Transverse colon (tissue), 4 donors: Measurements from ENCODE around the gene ACP2. TPM values are rescaled to one million over a fixed set of nuclear protein-coding genes. Genes with fewer than 3 reads are reported as not detected.

ENCODE experiments used
- DNase-seq: peaks from one replicate; pipeline ENCODE4 v3.0.0-alpha.2; 2019
- H3K27ac ChIP-seq, 4 donors: fragments of 200-600 bp; sonication (generic); 2 replicates each; pipeline ENCODE4 v1.5.1; 2016 to 2018; ENCODE audit warnings: inconsistent platforms in 4 of 4
- H3K27me3 ChIP-seq: fragments of 200-600 bp; sonication (generic); 2 replicates; pipeline ENCODE4 v1.5.1; 2017; ENCODE audit warnings: inconsistent platforms
- H3K36me3 ChIP-seq, 4 donors: fragments of 200-600 bp; sonication (generic); 2 replicates each; pipeline ENCODE4 v1.5.1; 2017 to 2019; ENCODE audit warnings: inconsistent platforms in 4 of 4
- H3K4me1 ChIP-seq, 4 donors: fragments of 200-600 bp; sonication (generic); 2 replicates each; pipeline ENCODE4 v1.5.1; 2017 to 2020; ENCODE audit warnings: inconsistent platforms in 4 of 4
- H3K4me3 ChIP-seq, 4 donors: fragments of 200-600 bp; sonication (generic); 1 replicate in 1 of 4; 2 replicates in 3 of 4; pipeline versions ENCODE4 v1.5.1 to v1.6.1; 2017 to 2019; ENCODE audit warnings: inconsistent platforms in 4 of 4
- H3K9me3 ChIP-seq, 2 donors: fragments of 200-600 bp; sonication (generic); 2 replicates each; pipeline ENCODE4 v1.5.1; 2017 to 2019; ENCODE audit warnings: inconsistent platforms in 2 of 2
- CTCF ChIP-seq, 5 experiments: fragments of 200-600 bp in 3 of 5; fragments of 450-650 bp in 2 of 5; sonication (generic) in 3 of 5; IDR thresholded peaks; 1 replicate in 2 of 5; 2 replicates in 3 of 5; pipeline ENCODE4 v1.5.1; 2016 to 2017; ENCODE audit warnings: antibody characterized with exemption in 5 of 5, inconsistent platforms in 3 of 5, mild to moderate bottlenecking in 2 of 5, moderate library complexity in 1 of 5
- EP300 ChIP-seq: sonication (generic); formaldehyde crosslinking; IDR thresholded peaks from one replicate; pipeline ENCODE4 v1.6.1; 2017; ENCODE audit warnings: antibody characterized with exemption, low read depth
- POLR2A ChIP-seq: fragments of 450-650 bp; IDR thresholded peaks from one replicate; pipeline ENCODE4 v1.6.1; 2016; ENCODE audit warnings: antibody characterized with exemption, mild to moderate bottlenecking, moderate library complexity
- POLR2AphosphoS5 ChIP-seq, 3 donors: sonication (generic); formaldehyde crosslinking; IDR thresholded peaks; one replicate each; pipeline ENCODE4 v1.6.1; 2016; ENCODE audit warnings: antibody characterized with exemption in 3 of 3
- WGBS, 2 donors: methylation state at CpG; one replicate each; pipeline ENCODE4 v1.1.5; 2018; ENCODE audit warnings: low coverage in 1 of 2; 5-methylcytosine and 5-hydroxymethylcytosine counted together
- in situ Hi-C, 4 donors: fragments of 200-750 bp; cut with MboI; loops; one replicate each; pipeline versions ENCODE4 v1.15.0 to v1.15.1; 2017; ENCODE audit warnings: low sequenced_read_pairs in 3 of 4, low pct_ligation_motif_present in 1 of 4, low pct_unique_long_range_greater_than_20kb in 1 of 4
- intact Hi-C: fragments of 100-400 bp; cut with DNase I; formaldehyde crosslinking; loops from one replicate; pipeline ENCODE4 v1.15.1; 2023; ENCODE audit warnings: low total_unique reads
- total RNA-seq, 4 donors: library from RNA; depleted of rRNA; stranded (reverse); fragments of >200 nt; gene quantifications; one replicate each; pipeline ENCODE4 v1.1.0, GENCODE V29; 2016

ACP2 gene
- total RNA-seq, 4 donors from 2014 or later = 66.3 to 120 (median 88.9) TPM

DNA sequence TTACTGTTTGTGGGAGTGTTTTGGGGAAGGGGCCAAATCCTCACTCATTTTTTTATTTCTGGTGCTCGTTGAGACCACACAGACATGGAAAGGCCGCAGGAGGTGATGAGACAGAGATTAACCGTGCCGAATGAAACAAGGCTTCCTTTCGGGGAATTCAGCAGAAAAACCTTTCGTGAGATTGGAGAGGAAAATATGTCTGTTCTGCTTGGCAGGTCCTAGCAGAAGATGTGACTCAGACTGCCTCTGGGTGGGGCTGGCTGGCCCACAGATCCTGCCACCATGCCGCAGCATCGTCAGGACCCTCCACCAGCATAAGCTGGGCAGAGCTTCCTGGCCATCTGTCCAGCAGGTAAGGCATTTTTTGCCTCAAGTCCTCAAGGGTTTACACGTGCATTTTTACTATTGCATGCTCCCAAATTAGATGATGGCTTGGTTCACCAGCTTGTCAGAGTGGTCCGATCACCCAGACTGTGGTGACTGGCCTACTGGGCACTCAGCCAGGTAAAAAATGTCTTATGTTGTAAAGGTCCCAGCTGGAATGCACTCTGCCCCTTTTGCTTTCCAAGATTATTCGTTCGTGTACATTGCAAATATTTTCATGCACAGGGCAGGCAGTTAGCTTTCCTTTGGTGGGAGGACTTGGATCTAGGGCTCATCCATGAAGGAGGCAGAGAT lies 32.4 kb downstream of the ACP2 start:
- Histone ChIP-seq H3K36me3 (peaks cover 0 to 12% (median 0%) of the 10 kb centered on the region in 4 donors), H3K9me3 (no peaks in the 10 kb centered on the region), H3K4me1 (peaks cover 16 to 31% (median 22%) of the 10 kb centered on the region in 4 donors), H3K4me3 (peak overlapping the region; percentile 52 to 77 (median 64)), H3K27ac (peak overlapping the region; percentile 96 to 98 (median 97)), H3K27me3 (no peaks in the 10 kb centered on the region)
- TF ChIP-seq EP300 = no peak
- peak in 2 of 3 donors; percentile 3 to 51 for TF ChIP-seq POLR2AphosphoS5 (IDR thresholded peaks at IDR 0.05)
- in situ Hi-C loops (no loop called here), intact Hi-C loops (no loop called here)
- 4% methylated on average over 12 of the region's 12 CpGs; no CpG with 5 or more reads in 1 of the 2 donors for WGBS, 2 donors
- DNase-seq = peak; percentile 68

DNA sequence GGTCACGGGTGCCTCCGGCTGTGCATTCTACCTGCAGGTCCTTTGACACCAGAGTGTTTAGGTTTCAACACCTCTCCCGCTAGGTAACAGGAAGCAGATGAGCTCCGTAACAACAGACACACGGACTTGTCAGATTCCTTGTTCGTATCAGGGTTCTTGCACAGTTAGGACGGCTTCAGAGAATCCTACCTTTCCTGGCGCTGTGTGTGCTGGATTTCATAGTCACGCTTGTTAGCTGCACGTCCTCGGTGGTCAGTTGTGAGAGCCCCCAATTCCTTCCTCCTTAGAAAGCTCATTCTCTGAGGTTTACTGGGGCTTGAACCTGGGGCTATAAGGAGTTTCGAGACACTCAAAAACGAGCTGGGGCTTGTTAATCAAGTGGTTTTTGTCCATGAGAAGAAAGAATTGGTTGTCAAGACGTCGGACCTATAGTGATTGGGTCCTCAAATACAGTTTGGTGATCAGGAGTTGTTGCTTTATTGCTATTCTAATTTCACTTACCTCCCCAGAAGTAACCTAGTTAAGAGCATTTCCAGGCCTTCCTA lies 33.2 kb downstream of the ACP2 start:
- in situ Hi-C loops (no loop called here), intact Hi-C loops (no loop called here)
- no peak for DNase-seq
- WGBS, 2 donors = 2% methylated on average over 15 of the region's 15 CpGs; no CpG with 5 or more reads in 1 of the 2 donors
- H3K4me1 ChIP-seq = peaks cover 16 to 27% (median 22%) of the 10 kb centered on the region in 4 donors
- no peak for TF ChIP-seq POLR2A
- no peak for TF ChIP-seq EP300
- TF ChIP-seq CTCF (IDR thresholded peaks at IDR 0.05) = no peak
- TF ChIP-seq POLR2AphosphoS5 (IDR thresholded peaks at IDR 0.05) = no peak
- peak overlapping the region; percentile 52 to 77 (median 64) for H3K4me3 ChIP-seq
- no peaks in the 10 kb centered on the region for H3K27me3 ChIP-seq
- H3K27ac ChIP-seq = peak overlapping the region; percentile 96 to 98 (median 97)
- no peaks in the 10 kb centered on the region for H3K9me3 ChIP-seq
- peaks cover 0 to 9% (median 0%) of the 10 kb centered on the region in 4 donors for H3K36me3 ChIP-seq

DNA sequence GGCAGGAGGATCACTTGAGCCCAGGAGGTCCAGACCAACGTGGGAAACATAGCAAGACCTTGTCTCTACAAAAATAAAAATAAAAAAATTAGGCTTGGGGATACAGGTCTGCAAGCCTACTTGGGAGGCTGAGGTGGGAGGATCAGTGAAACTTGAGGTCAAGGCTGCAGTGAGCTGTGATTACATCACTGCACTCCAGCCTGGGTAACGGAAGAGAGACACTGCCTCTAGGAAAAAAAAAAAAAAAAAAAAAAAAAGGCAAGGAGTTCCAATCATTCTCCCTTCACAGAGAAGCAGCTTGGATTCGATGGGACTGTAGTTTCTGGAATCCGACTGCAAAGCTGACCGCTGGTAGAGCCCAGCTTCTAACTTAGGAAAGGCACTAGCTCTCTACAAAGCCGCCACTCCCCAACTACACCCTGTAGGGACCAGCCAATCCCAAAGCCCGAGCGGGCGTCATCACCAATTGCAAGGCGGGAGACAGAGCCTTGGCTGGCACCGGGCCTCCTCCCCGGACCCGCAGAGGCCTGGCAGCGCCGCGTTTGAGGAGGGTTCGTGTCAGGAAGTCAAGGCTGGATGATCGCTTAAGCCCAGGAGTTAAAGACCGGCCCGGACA lies 34.6 kb downstream of the ACP2 start:
- peak overlapping the region; percentile 96 to 98 (median 97) for H3K27ac ChIP-seq
- TF ChIP-seq POLR2AphosphoS5 (IDR thresholded peaks at IDR 0.05) (peak; percentile 65 to 88 (median 88)), CTCF (IDR thresholded peaks at IDR 0.05) (no peak), POLR2A (peak; percentile 86), EP300 (no peak)
- 5 to 7% methylated on average over 7 to 20 of the region's 20 CpGs for WGBS, 2 donors
- in situ Hi-C loops = no loop called here
- H3K27me3 ChIP-seq = no peaks in the 10 kb centered on the region
- H3K9me3 ChIP-seq = no peaks in the 10 kb centered on the region
- H3K36me3 ChIP-seq = peaks cover 0 to 6% (median 0%) of the 10 kb centered on the region in 4 donors
- H3K4me1 ChIP-seq = peaks cover 16 to 27% (median 22%) of the 10 kb centered on the region in 4 donors
- peak; percentile 94 for DNase-seq
- H3K4me3 ChIP-seq = peak overlapping the region; percentile 52 to 77 (median 58)
- intact Hi-C loops = no loop called here

DNA sequence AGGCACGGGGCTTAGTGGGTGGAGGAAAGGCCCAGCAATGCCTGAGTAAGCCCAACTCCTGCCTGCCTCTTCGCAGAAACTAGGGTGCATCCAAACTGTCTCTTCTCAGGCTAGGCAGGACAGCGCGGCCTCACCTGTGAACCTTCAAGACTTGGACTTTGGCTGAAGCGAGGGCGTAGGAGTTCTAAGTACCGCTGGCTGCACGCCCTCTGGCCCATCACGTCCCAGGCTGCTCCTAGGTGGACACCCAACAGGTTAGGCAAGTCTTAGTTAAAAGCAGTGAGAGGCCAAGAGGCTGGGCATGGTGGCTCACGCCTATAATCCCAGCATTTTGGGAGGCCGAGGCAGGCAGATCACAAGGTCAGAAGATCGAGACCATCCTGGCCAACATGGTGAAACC lies 35.7 kb downstream of the ACP2 start:
- TF ChIP-seq POLR2AphosphoS5 (IDR thresholded peaks at IDR 0.05) (no peak), CTCF (IDR thresholded peaks at IDR 0.05) (no peak), EP300 (no peak), POLR2A (no peak)
- H3K27ac ChIP-seq = peak overlapping the region in 1 of 4 donors; percentile 97
- peak; percentile 25 for DNase-seq
- H3K36me3 ChIP-seq = no peaks in the 10 kb centered on the region
- intact Hi-C loops = no loop called here
- H3K9me3 ChIP-seq = no peaks in the 10 kb centered on the region
- no peak overlapping the region for H3K4me3 ChIP-seq
- 71 to 86% methylated on average over 3 to 12 of the region's 12 CpGs for WGBS, 2 donors
- in situ Hi-C loops = no loop called here
- no peaks in the 10 kb centered on the region for H3K27me3 ChIP-seq
- H3K4me1 ChIP-seq = peaks cover 16 to 27% (median 22%) of the 10 kb centered on the region in 4 donors
